ENCODE data around the gene DNAJC3.

DNA sequence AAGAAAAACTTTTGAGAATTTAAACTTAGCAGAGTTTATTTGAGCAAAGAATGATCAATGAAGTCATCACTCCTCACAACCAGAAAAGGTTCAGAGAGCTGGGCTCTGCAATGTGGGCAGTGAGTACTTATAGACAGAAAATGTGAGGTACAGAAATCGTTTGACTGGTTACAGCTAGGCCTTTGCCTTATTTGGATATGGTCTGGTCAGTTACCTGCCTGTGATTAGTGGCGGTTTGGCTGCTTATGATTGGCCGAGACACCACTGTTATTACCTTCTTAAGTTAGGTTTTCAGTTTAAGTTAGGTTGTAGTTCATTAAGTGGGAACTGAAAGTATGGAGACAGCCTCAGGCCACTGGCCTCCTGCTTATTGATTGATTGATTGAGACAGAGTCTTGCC is 66.3 kb downstream of the DNAJC3 start:
- no peak for TF ChIP-seq EZH2 (IDR thresholded peaks at IDR 0.05; ENCODE audit: low read length)
- TF ChIP-seq, protein P1, sequence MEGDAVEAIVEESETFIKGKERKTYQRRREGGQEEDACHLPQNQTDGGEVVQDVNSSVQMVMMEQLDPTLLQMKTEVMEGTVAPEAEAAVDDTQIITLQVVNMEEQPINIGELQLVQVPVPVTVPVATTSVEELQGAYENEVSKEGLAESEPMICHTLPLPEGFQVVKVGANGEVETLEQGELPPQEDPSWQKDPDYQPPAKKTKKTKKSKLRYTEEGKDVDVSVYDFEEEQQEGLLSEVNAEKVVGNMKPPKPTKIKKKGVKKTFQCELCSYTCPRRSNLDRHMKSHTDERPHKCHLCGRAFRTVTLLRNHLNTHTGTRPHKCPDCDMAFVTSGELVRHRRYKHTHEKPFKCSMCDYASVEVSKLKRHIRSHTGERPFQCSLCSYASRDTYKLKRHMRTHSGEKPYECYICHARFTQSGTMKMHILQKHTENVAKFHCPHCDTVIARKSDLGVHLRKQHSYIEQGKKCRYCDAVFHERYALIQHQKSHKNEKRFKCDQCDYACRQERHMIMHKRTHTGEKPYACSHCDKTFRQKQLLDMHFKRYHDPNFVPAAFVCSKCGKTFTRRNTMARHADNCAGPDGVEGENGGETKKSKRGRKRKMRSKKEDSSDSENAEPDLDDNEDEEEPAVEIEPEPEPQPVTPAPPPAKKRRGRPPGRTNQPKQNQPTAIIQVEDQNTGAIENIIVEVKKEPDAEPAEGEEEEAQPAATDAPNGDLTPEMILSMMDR (optimal IDR thresholded peaks at IDR 0.05 in 1 of 3, IDR thresholded peaks at IDR 0.05 in 1 of 3, conservative IDR thresholded peaks at IDR 0.05 in 1 of 3; ENCODE audit: extremely low read depth in 1 of 3, insufficient read depth in 2 of 3, low read length in 3 of 3) = no peak
